Activated CD4-positive, alpha-beta T cell treated with anti-CD3 and anti-CD28 coated beads for 1 hour (primary cell): Measurements from ENCODE around the gene RPS6KA4.

Source experiments
- DNase-seq: peaks from one replicate; pipeline ENCODE4 v3.0.0-alpha.2; 2020

Gene RPS6KA4

GRCh38 chr11:64349404-64349803 is 9.6 kb upstream of the RPS6KA4 start:
- DNase-seq, result no peak

- no peak for DNase-seq
Measured at GRCh38 chr11:64351136-64351631, 7.8 kb upstream of the RPS6KA4 start.

GRCh38 chr11:64352099-64352994 is 6.6 kb upstream of the RPS6KA4 start:
- no peak for DNase-seq

GRCh38 chr11:64352995-64353714 is 5.8 kb upstream of the RPS6KA4 start:
- no peak for DNase-seq

- no peak for DNase-seq
Measured at GRCh38 chr11:64353715-64354506, 5.1 kb upstream of the RPS6KA4 start.

DNA sequence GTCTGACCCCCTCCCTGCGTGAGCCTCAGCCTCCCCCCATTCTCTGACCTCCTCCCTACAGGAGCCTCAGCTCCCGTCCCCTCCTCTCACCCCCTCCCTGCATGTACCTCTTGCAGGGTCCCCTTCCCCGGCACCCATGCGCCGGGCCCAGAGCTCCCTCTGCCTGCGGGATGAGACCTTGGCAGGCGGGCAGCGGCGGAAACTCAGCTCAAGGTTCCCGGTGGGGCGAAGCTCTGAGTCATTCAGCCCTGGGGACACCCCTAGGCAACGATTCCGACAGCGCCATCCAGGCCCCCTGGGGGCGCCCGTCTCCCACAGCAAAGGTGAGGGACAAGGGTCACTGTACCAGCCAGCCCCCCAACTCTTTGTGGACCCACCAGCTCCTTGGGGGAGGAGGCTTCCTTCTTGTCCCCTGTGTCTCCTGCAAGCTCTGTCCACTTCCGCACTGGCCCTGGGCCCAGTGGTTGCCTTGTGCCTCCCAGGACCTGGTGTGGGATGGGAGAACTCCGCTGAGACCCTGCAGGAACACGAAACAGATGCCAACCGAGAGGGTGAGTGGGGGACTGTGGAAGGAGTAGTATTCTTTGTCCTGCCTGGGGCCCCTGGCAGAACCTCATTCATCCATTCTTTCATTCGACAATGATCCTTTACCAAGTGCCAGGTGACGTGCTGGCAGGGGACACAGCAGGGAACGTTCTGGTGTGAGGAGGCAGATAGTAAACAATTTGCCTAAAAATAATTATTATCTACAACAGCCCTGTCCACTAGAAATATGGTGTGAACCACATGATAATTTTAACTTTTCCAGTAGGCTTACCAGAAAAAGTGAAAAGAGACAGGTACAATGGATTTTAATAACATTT is 3.7 kb upstream of the RPS6KA4 start:
- no peak for DNase-seq

- no peak for DNase-seq
Measured at GRCh38 chr11:64356498-64357411, 2.2 kb upstream of the RPS6KA4 start.

- no peak for DNase-seq
Measured at GRCh38 chr11:64357446-64357845, 1.5 kb upstream of the RPS6KA4 start.

DNA sequence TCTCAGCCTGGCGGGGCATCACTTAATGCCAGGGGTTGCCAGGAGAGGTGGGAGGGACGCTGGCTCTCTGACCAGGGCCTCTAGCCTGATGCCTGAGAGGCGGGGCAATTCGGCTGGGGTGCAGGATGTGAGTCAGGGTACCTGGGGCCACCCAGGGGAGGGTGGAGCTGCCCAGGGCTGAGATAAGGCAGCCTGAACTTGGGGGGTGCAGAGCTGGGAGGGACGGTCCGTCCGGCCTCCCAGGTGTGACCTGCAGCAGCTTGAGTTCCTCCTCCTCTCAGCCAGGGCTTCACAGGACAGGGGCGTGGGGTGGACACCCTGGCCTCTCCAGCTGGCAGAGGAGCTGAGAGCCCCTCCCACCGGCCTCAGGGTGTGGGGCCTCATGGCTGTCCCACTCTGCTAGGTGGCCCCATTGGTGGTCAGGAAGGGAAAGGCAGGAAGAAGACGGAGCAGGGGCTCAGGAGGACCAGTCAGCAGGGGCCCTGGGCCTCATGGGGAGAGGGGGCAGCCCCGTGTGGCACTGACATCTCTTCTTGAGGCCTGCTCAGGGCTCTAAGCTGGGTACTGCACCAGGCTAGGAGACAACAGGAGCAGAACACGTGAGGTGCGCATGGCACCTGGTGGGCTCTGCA is 942 bp upstream of the RPS6KA4 start:
- no peak for DNase-seq

- no peak for DNase-seq
Measured at GRCh38 chr11:64358536-64358906, 441 bp upstream of the RPS6KA4 start.

GRCh38 chr11:64359712-64360445 is 917 bp downstream of the RPS6KA4 start:
- DNase-seq, result no peak

GRCh38 chr11:64360448-64360921 is 1.5 kb downstream of the RPS6KA4 start:
- no peak for DNase-seq

DNA sequence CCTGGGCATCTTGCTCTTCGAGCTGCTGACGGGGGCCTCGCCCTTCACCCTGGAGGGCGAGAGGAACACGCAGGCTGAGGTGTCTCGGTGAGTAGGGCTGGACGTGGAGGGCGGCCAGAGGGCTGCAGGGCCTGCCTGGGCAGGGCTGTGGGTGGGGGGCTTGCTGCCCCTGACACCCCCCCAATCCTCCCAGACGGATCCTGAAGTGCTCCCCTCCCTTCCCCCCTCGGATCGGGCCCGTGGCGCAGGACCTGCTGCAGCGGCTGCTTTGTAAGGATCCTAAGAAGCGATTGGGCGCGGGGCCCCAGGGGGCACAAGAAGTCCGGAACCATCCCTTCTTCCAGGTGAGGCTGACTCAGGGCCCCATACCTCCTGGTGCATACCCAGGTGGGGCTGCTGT is 2.7 kb downstream of the RPS6KA4 start:
- DNase-seq, result no peak

DNA sequence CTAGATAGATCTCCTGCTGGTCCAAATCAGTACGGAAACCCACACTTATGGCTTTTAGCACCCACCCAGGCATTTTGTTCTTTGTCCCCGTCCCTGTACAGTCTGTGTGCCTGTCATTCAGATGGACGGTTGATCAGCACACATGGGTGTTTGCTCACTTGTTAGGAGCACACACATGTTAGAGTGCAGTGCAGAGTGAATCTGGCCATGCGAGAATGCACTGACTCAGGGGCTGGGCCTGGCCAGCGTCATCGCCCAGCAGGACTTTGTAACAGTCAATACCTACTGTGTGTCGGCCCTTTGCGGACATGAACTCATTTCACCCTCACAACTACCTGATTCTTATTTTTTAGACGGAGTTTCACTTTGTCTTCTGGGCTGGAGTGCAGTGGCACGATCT is 3.4 kb downstream of the RPS6KA4 start:
- no peak for DNase-seq

GRCh38 chr11:64364435-64364834 is 5.5 kb downstream of the RPS6KA4 start:
- DNase-seq, result no peak

DNA sequence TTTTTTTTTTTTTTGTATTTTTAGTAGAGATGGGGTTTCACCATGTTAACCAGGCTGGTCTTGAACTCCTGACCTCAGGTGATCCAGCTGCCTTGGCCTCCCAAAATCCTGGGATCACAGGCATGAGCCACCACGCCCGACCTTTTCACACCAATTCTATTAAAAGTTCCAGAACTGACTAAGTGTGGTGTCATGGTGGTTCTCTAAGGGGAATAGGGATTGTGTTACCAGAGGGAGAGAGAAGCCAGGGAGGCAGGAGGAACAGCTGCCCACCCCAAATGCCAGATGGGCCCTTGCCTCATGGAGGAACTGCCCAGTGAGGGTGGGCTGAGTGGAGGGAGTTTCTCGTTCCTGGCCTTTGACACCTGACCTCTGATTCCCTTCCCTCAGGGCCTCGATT is 5.9 kb downstream of the RPS6KA4 start:
- DNase-seq, result no peak

GRCh38 chr11:64366751-64367150 is 7.8 kb downstream of the RPS6KA4 start:
- no peak for DNase-seq

DNA sequence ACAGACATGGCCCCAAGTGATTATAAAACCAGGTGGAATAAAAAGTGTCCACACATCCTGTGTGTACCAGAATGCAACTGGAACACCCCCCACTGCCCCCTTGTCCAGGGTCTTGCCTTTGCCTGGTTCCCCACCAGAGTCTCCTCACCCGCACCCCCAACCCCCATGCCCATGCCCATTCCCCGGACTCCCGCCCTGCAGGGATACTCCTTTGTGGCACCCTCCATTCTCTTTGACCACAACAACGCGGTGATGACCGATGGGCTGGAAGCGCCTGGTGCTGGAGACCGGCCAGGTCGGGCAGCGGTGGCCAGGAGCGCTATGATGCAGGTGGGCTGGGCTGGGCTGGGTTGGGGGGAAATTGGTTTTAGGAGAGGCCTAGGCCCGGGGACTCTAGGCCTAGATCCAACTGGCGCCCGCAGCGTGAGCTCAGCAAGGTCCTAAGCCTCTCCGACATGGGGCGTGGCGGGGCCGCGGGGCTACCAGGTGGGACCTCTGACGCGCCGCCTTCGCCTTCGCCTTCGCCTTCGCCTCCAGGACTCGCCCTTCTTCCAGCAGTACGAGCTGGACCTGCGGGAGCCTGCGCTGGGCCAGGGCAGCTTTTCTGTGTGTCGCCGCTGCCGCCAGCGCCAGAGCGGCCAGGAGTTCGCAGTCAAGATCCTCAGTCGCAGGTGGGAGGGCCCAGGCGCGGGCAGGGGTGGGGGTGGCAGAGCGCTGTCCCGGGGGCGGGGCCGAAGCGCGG is 9.1 kb downstream of the RPS6KA4 start:
- DNase-seq, result no peak

- no peak for DNase-seq
Measured at GRCh38 chr11:64368673-64369074, 9.7 kb downstream of the RPS6KA4 start.
